IPS DF 4.7 (cell line): Measurements from ENCODE around the gene TRANK1.
"Not testable (repeated sequence)": the region's sequence is repeated elsewhere in the genome, so short reads cannot be mapped to it uniquely, and the experiment has no call there.

Source experiments
- DNase-seq: peaks from one replicate; pipeline ENCODE4 v3.0.0-alpha.2; 2013; ENCODE audit warnings: low spot score; ENCODE audit errors: extremely low read depth

The TRANK1 gene

GRCh38 chr3:36944641-36945270 is at the start of gene TRANK1:
Gene TRANK1 (minus strand): TSS chr3:36945054. CDS start chr3:36944809, 245 bp downstream.
- DNase-seq: no peak

- peak; percentile 100 for DNase-seq
These were observed 48.8 kb upstream of the TRANK1 start, which contains the start of gene MLH1 for GRCh38 chr3:36993326-36994283. Gene MLH1 (plus strand): TSS chr3:36993518. CDS start chr3:36993548, 30 bp downstream.

GRCh38 chr3:36992806-36993325 is 48.0 kb upstream of the TRANK1 start, which contains the start of gene EPM2AIP1:
Gene EPM2AIP1 (minus strand): TSS chr3:36993131. CDS start chr3:36993077, 54 bp downstream.
- DNase-seq: no peak

- DNase-seq: no peak
These were observed 47.3 kb upstream of the TRANK1 start for GRCh38 chr3:36991923-36992805.

- no peak for DNase-seq
These were observed 46.3 kb upstream of the TRANK1 start for GRCh38 chr3:36991147-36991546.

- DNase-seq: no peak
These were observed 44.7 kb upstream of the TRANK1 start for GRCh38 chr3:36989568-36989967.

GRCh38 chr3:36989005-36989404 is 44.2 kb upstream of the TRANK1 start:
- no peak for DNase-seq

- no peak for DNase-seq
These were observed 43.5 kb upstream of the TRANK1 start for GRCh38 chr3:36988356-36988755.

GRCh38 chr3:36981006-36981405 is 36.2 kb upstream of the TRANK1 start:
- no peak for DNase-seq

- DNase-seq: no peak
These were observed 28.3 kb upstream of the TRANK1 start for GRCh38 chr3:36973139-36973538.

GRCh38 chr3:36972163-36972562 is 27.3 kb upstream of the TRANK1 start:
- no peak for DNase-seq

GRCh38 chr3:36969540-36970432 is 24.9 kb upstream of the TRANK1 start:
- DNase-seq: no peak

- DNase-seq: no peak
These were observed 24.2 kb upstream of the TRANK1 start for GRCh38 chr3:36969085-36969484.

- DNase-seq: peak; percentile 60
These were observed 20.6 kb upstream of the TRANK1 start for GRCh38 chr3:36965440-36965839.

- no peak for DNase-seq
These were observed 20.0 kb upstream of the TRANK1 start for GRCh38 chr3:36964817-36965216.

GRCh38 chr3:36964331-36964730 is 19.5 kb upstream of the TRANK1 start:
- no peak for DNase-seq

GRCh38 chr3:36963008-36963407 is 18.2 kb upstream of the TRANK1 start:
- DNase-seq: not testable (repeated sequence)

- DNase-seq: no peak
These were observed 15.6 kb upstream of the TRANK1 start for GRCh38 chr3:36960502-36960901.

GRCh38 chr3:36959821-36960220 is 15.0 kb upstream of the TRANK1 start:
- DNase-seq: no peak
